K562 (cell line): ENCODE data around the gene C3. TPM values are rescaled to one million over a fixed set of nuclear protein-coding genes. Genes with fewer than 3 reads are reported as not detected.

Experiments
- ATF6 ChIP-seq: sonication (generic); formaldehyde crosslinking; IDR thresholded peaks from 2 replicates; pipeline ENCODE4 v1.4.0; 2020; ENCODE audit warnings: mild to moderate bottlenecking, missing genetic modification reagents
- BRCA1 ChIP-seq, 2 experiments: fragments of 450-650 bp in 1 of 2; sonication (generic) in 1 of 2; formaldehyde crosslinking in 1 of 2; IDR thresholded peaks; 2 replicates each; pipeline versions ENCODE4 v1.5.0 to v1.6.1; 2017 to 2020; ENCODE audit warnings: mild to moderate bottlenecking in 1 of 2, missing genetic modification reagents in 1 of 2
- CBX8 ChIP-seq: fragments of 200-600 bp; sonication (generic); IDR thresholded peaks from 2 replicates; pipeline ENCODE4 v1.6.1; 2012; ENCODE audit warnings: borderline replicate concordance, mixed run types, low read depth, mild to moderate bottlenecking, moderate library complexity, mixed read lengths, low read length, control low read depth, inconsistent platforms; ENCODE audit not compliant: poor library complexity, severe bottlenecking; ENCODE audit errors: extremely low read depth
- DPF2 ChIP-seq: fragments of 450-650 bp; IDR thresholded peaks from 2 replicates; pipeline ENCODE4 v1.6.1; 2016
- JUN ChIP-seq, 2 experiments: sonication (generic) in 1 of 2; formaldehyde crosslinking in 1 of 2; IDR thresholded peaks; 2 replicates each; pipeline versions ENCODE4 v1.6.1 to v1.8.0; 2012 to 2022; ENCODE audit warnings: borderline replicate concordance in 2 of 2, mild to moderate bottlenecking in 2 of 2, improper control_type of control experiment in 1 of 2, low read depth in 1 of 2, low read length in 1 of 2, missing genetic modification reagents in 1 of 2
- MCM2 ChIP-seq: fragments of 450-650 bp; IDR thresholded peaks from 2 replicates; pipeline ENCODE4 v1.6.1; 2017; ENCODE audit warnings: low read depth, mild to moderate bottlenecking
- SNRNP70 ChIP-seq: fragments of 200-400 bp; formaldehyde crosslinking; optimal IDR thresholded peaks from 2 replicates; pipeline ENCODE3; 2017; ENCODE audit warnings: low read depth, low read length
- THRA ChIP-seq: fragments of 450-650 bp; IDR thresholded peaks from 2 replicates; pipeline ENCODE4 v1.6.1; 2017; ENCODE audit warnings: mild to moderate bottlenecking, moderate library complexity
- ZEB2 ChIP-seq: fragments of 450-650 bp; IDR thresholded peaks from 2 replicates; pipeline ENCODE4 v1.6.1; 2016
- ZNF407 ChIP-seq: fragments of 450-650 bp; IDR thresholded peaks from 2 replicates; pipeline ENCODE4 v1.6.1; 2016; ENCODE audit warnings: low read depth
- ZNF518B ChIP-seq: fragments of 250-450 bp; sonication (Bioruptor Pico); IDR thresholded peaks from 2 replicates; pipeline ENCODE4 v1.5.0; 2021; ENCODE audit warnings: mild to moderate bottlenecking, moderate library complexity
- polyA plus RNA-seq, 8 experiments: library from polyadenylated mRNA; depleted of rRNA in 4 of 8; stranded (reverse) in 5 of 8; unstranded in 3 of 8; fragments of >200 nt; fragmentation: Nextera tagmentation in 2 of 8; fragmentation: Illumina TruSeq in 1 of 8; extraction: Ambion mirVana in 2 of 8; extraction: Trizol in 1 of 8; gene quantifications; 2 replicates each; pipeline versions ENCODE4 v1.2.1 to v1.2.3, GENCODE V29; 2011 to 2014; ENCODE audit warnings: inconsistent platforms in 1 of 8, missing spikeins in 1 of 8
- total RNA-seq, 7 experiments: library from RNA; depleted of rRNA in 6 of 7; stranded (reverse); fragments of >200 nt in 6 of 7; fragmentation: Illumina TruSeq in 2 of 7; extraction: Trizol in 2 of 7; gene quantifications; 2 replicates each; pipeline versions ENCODE4 v1.2.1 to v1.2.3, GENCODE V29; 2011 to 2021; ENCODE audit warnings: low replicate concordance in 1 of 7

The C3 gene
- total and polyA plus RNA-seq, 9 of the 15 experiments (the other 6 are each of a cell fraction or from before 2014, with no cell fraction given) = 0.59 to 10.6 (median 2.2) TPM

GRCh38 chr19:6739883-6740588 is 19.6 kb upstream of the C3 start (continued):
- TF ChIP-seq ZNF518B (CRISPR knock-in tag) (no peak), JUN (IDR thresholded peaks at IDR 0.05; ENCODE audit: borderline replicate concordance, low read depth, low read length) (no peak), JUN (CRISPR knock-in tag; IDR thresholded peaks at IDR 0.05; ENCODE audit: borderline replicate concordance) (no peak), SNRNP70 (no peak), ZNF407 (no peak), DPF2 (peak; percentile 54), THRA (no peak), BRCA1 (IDR thresholded peaks at IDR 0.05) (no peak), BRCA1 (CRISPR knock-in tag; IDR thresholded peaks at IDR 0.05) (no peak), ZEB2 (no peak), ATF6 (0 out of 2 replicates have a peak, but pooled peaks have one; percentile 59), CBX8 (no peak), MCM2 (no peak)
